Keratinocyte (primary cell): ENCODE results near the gene CACNA1C. TPM values are rescaled to one million over a fixed set of nuclear protein-coding genes. Genes with fewer than 3 reads are reported as not detected.

ENCODE experiments used
- DNase-seq: peaks from one replicate; pipeline ENCODE4 v3.0.0-alpha.2; 2011; ENCODE audit warnings: low read depth, missing footprints, low spot score
- FAIRE-seq: peaks from 2 replicates; lab custom pipeline; 2011; peaks lifted over from hg19 to GRCh38; lab: Jason Lieb, UNC
- H2AFZ ChIP-seq: 2 replicates; pipeline ENCODE4 v1.6.0; 2012; ENCODE audit warnings: low read length, control low read depth, inconsistent platforms; ENCODE audit not compliant: control insufficient read depth
- H3K27ac ChIP-seq: 2 replicates; pipeline ENCODE4 v1.5.1; 2011; ENCODE audit warnings: low read length; ENCODE audit not compliant: control insufficient read depth, insufficient read depth
- H3K27me3 ChIP-seq: 3 replicates; pipeline ENCODE4 v1.6.0; 2011; ENCODE audit warnings: low read length; ENCODE audit not compliant: control insufficient read depth, insufficient read depth; ENCODE audit errors: extremely low read depth
- H3K36me3 ChIP-seq, 2 experiments: 2 replicates in 1 of 2; 3 replicates in 1 of 2; pipeline ENCODE4 v1.5.1; 2011; ENCODE audit warnings: low read length in 2 of 2, mild to moderate bottlenecking in 1 of 2; ENCODE audit not compliant: control insufficient read depth in 2 of 2, insufficient read depth in 2 of 2; ENCODE audit errors: extremely low read depth in 1 of 2
- H3K4me1 ChIP-seq: 3 replicates; pipeline ENCODE4 v1.5.1; 2011; ENCODE audit warnings: low read length; ENCODE audit not compliant: control insufficient read depth, insufficient read depth; ENCODE audit errors: extremely low read depth
- H3K4me2 ChIP-seq: 3 replicates; pipeline ENCODE4 v1.6.0; 2011; ENCODE audit warnings: low read depth, low read length; ENCODE audit not compliant: control insufficient read depth, insufficient read depth; ENCODE audit errors: extremely low read depth
- H3K4me3 ChIP-seq, 3 experiments: fragments of 200-600 bp in 1 of 3; sonication (generic) in 1 of 3; 2 replicates in 2 of 3; 3 replicates in 1 of 3; pipeline ENCODE4 v1.5.1; 2011 to 2016; ENCODE audit warnings: low read length in 3 of 3, mild to moderate bottlenecking in 3 of 3, control low read depth in 2 of 3, inconsistent platforms in 1 of 3, low read depth in 1 of 3, mixed read lengths in 1 of 3, mixed run types in 1 of 3, moderate library complexity in 1 of 3; ENCODE audit not compliant: control insufficient read depth in 2 of 3, insufficient read depth in 2 of 3; ENCODE audit errors: extremely low read depth in 1 of 3
- H3K79me2 ChIP-seq: 2 replicates; pipeline ENCODE4 v1.6.0; 2012; ENCODE audit warnings: low read length; ENCODE audit not compliant: control insufficient read depth, insufficient read depth
- H3K9ac ChIP-seq: 3 replicates; pipeline ENCODE4 v1.6.0; 2011; ENCODE audit warnings: low read length; ENCODE audit not compliant: control insufficient read depth, insufficient read depth; ENCODE audit errors: extremely low read depth
- H3K9me1 ChIP-seq: 3 replicates; pipeline ENCODE4 v1.6.0; 2011; ENCODE audit warnings: low read length; ENCODE audit not compliant: control insufficient read depth, insufficient read depth; ENCODE audit errors: extremely low read depth
- H3K9me3 ChIP-seq: 2 replicates; pipeline ENCODE4 v1.5.1; 2012; ENCODE audit warnings: low read depth, low read length; ENCODE audit not compliant: control insufficient read depth
- H4K20me1 ChIP-seq: 3 replicates; pipeline ENCODE4 v1.6.0; 2011; ENCODE audit warnings: low read length; ENCODE audit not compliant: control insufficient read depth, insufficient read depth; ENCODE audit errors: extremely low read depth
- CTCF ChIP-seq, 3 experiments: IDR thresholded peaks in 1 of 3; conservative IDR thresholded peaks in 1 of 3; optimal IDR thresholded peaks in 1 of 3; 2 replicates in 2 of 3; 3 replicates in 1 of 3; pipeline versions ENCODE3 to v1.5.1; 2011; ENCODE audit warnings: low read length in 3 of 3, mild to moderate bottlenecking in 3 of 3, moderate library complexity in 2 of 3, control low read depth in 1 of 3, inconsistent platforms in 1 of 3; ENCODE audit not compliant: insufficient read depth in 2 of 3; ENCODE audit errors: extremely low read depth in 1 of 3
- EZH2 ChIP-seq: IDR thresholded peaks from one replicate; pipeline ENCODE4 v1.6.1; 2012; ENCODE audit warnings: inconsistent platforms, mild to moderate bottlenecking, low read length, moderate library complexity
- dilution Hi-C: fragments of 300-500 bp; cut with MboI; formaldehyde crosslinking; loops from one replicate; pipeline ENCODE4 v1.7.0; 2020; ENCODE audit warnings: low sequenced_read_pairs; ENCODE audit not compliant: extremely low pct_ligation_motif_present
- polyA plus RNA-seq, 5 experiments: library from polyadenylated mRNA; depleted of rRNA in 3 of 5; stranded (reverse) in 3 of 5; stranded (forward) in 1 of 5; unstranded in 1 of 5; fragments of >200 nt; gene quantifications; 1 replicate in 1 of 5; 2 replicates in 3 of 5; 3 replicates in 1 of 5; pipeline versions ENCODE4 v1.2.1 to v1.2.3, GENCODE V29; 2011 to 2012; ENCODE audit warnings: missing spikeins in 2 of 5, low read depth in 1 of 5, low replicate concordance in 1 of 5

Gene CACNA1C
- polyA plus RNA-seq, 1 donor (not counting 4 experiments of a cell fraction or from before 2014, with no cell fraction given): not detected

- DNase-seq (no peak), FAIRE-seq (no peak)
- no peak overlapping the region for H2AFZ ChIP-seq
- no peaks in the 10 kb centered on the region for H3K9me1 ChIP-seq
- no peaks in the 10 kb centered on the region for H4K20me1 ChIP-seq
- no peak overlapping the region for H3K4me2 ChIP-seq
- no peak overlapping the region for H3K4me3 ChIP-seq
- H3K4me1 ChIP-seq: no peaks in the 10 kb centered on the region
- no peaks in the 10 kb centered on the region for H3K36me3 ChIP-seq
- H3K27me3 ChIP-seq: no peaks in the 10 kb centered on the region
- H3K79me2 ChIP-seq: no peaks in the 10 kb centered on the region
- no peak overlapping the region for H3K9ac ChIP-seq
- dilution Hi-C loops: no loop called here
- H3K27ac ChIP-seq: no peak overlapping the region
- TF ChIP-seq CTCF (optimal IDR thresholded peaks at IDR 0.05 in 1 of 3, IDR thresholded peaks at IDR 0.05 in 1 of 3, conservative IDR thresholded peaks at IDR 0.05 in 1 of 3; ENCODE audit: extremely low read depth in 1 of 3, insufficient read depth in 2 of 3, low read length in 3 of 3) (no peak), EZH2 (no peak)
- no peaks in the 10 kb centered on the region for H3K9me3 ChIP-seq
Measured at GRCh38 chr12:2529807-2530206, 477.0 kb downstream of the CACNA1C start.

- no peak for FAIRE-seq
- H3K4me1 ChIP-seq: no peaks in the 10 kb centered on the region
- H3K27ac ChIP-seq: no peak overlapping the region
- no peaks in the 10 kb centered on the region for H3K27me3 ChIP-seq
- no peak overlapping the region for H3K4me3 ChIP-seq
- H2AFZ ChIP-seq: no peak overlapping the region
- dilution Hi-C loops: no loop called here
- H3K4me2 ChIP-seq: no peak overlapping the region
- no peaks in the 10 kb centered on the region for H3K36me3 ChIP-seq
- H3K9me3 ChIP-seq: no peaks in the 10 kb centered on the region
- no peaks in the 10 kb centered on the region for H4K20me1 ChIP-seq
- no peak for DNase-seq
- no peak for TF ChIP-seq EZH2
- TF ChIP-seq CTCF (optimal IDR thresholded peaks at IDR 0.05 in 1 of 3, IDR thresholded peaks at IDR 0.05 in 1 of 3, conservative IDR thresholded peaks at IDR 0.05 in 1 of 3; ENCODE audit: extremely low read depth in 1 of 3, insufficient read depth in 2 of 3, low read length in 3 of 3): no peak
- no peaks in the 10 kb centered on the region for H3K79me2 ChIP-seq
- no peaks in the 10 kb centered on the region for H3K9me1 ChIP-seq
- H3K9ac ChIP-seq: no peak overlapping the region
Measured at GRCh38 chr12:2531371-2531770, 478.6 kb downstream of the CACNA1C start.
